ENCODE results near the gene RP9.

RP9 gene

GRCh38 chr7:33093266-33093665, 15.9 kb downstream of the RP9 start:
- TF ChIP-seq CTCF (IDR thresholded peaks at IDR 0.05; ENCODE audit: low read depth, low read length) = no peak
- H3K4me3 ChIP-seq (replicated peaks in 1 of 2; ENCODE audit: low read depth in 2 of 2, low read length in 2 of 2) = no peak overlapping the region
- no peak for DNase-seq (ENCODE audit: low read depth in 2 of 2)

DNA sequence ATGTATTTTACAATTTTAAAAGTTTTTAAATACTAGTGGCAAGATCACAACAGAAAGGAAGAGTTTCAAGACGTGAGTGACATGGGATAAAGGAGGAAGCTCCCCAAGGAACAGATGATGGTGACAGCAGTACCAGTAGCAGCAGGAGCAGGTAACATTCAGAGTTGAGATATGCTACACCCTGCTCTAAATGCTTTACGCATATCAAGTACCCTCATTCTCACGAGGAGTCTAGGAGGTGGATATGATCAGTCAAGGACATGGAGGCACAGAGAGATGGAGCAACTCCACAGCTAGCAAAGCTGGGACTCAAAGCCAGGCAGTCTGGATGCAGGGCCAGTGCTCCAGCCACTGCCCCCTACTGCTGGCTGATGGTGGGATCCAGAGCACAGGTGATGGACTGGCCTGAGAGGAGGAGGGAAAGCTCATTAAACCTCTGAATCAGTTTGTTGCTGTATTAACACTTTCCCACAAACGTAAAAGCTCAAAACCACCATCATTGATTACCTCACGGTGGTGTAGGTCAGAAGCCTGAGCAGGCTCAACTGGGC, 17.5 kb downstream of the RP9 start:
- DNase-seq (ENCODE audit: low read depth in 2 of 2) = no peak
- no peak for TF ChIP-seq CTCF (IDR thresholded peaks at IDR 0.05; ENCODE audit: low read depth, low read length)
- no peak overlapping the region for H3K4me3 ChIP-seq (replicated peaks in 1 of 2; ENCODE audit: low read depth in 2 of 2, low read length in 2 of 2)

DNA sequence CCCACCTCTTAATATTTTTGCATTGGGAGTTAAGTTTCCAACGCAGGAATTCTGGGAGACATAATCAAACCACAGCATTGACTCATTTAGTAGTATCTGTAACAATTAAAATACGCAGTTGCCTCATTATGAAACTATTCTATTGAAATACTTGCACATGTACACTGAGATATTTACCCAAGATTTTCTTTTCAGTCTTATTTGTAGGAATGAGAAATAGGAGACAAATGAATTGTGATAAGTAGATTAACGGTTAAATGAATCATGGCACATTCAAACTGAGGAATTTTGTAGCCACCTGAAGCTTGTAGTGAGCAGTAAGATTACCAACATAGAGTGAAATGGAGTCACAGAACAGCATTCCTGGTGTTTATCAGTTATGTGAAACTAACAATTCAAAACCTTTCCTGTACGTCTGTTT, 18.1 kb downstream of the RP9 start:
- no peak for TF ChIP-seq CTCF (IDR thresholded peaks at IDR 0.05; ENCODE audit: low read depth, low read length)
- no peak overlapping the region for H3K4me3 ChIP-seq (replicated peaks in 1 of 2; ENCODE audit: low read depth in 2 of 2, low read length in 2 of 2)
- DNase-seq (ENCODE audit: low read depth in 2 of 2) = peak; percentile 51 to 55

GRCh38 chr7:33089142-33089541, 20.1 kb downstream of the RP9 start:
- DNase-seq (ENCODE audit: low read depth in 2 of 2) = no peak
- TF ChIP-seq CTCF (IDR thresholded peaks at IDR 0.05; ENCODE audit: low read depth, low read length) = no peak

GRCh38 chr7:33087858-33088257, 21.3 kb downstream of the RP9 start:
- H3K4me3 ChIP-seq (replicated peaks in 1 of 2; ENCODE audit: low read depth in 2 of 2, low read length in 2 of 2) = no peak overlapping the region
- no peak for TF ChIP-seq CTCF (IDR thresholded peaks at IDR 0.05; ENCODE audit: low read depth, low read length)

More at GRCh38 chr7:33089142-33089541, 20.1 kb downstream of the RP9 start:
- H3K4me3 ChIP-seq (replicated peaks in 1 of 2; ENCODE audit: low read depth in 2 of 2, low read length in 2 of 2) = no peak overlapping the region

DNA sequence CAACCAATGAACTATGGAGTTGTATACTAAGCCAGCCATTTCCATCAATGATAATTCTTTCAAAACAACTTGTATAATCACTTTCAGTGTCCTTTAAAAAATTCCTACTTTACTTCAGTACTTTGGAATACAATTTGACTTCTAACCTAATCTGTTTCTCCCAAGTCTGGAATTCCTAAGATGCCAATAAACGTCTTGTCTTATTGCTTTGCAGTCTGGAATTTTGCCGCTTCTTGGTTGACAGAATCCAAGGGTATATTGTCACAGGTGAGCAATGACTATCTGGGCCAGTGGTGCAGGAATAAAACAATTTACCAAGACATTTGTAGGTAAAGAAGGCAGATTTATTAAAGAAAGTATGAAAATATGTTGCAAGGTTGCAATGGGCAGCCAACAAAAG, 21.8 kb downstream of the RP9 start:
- no peak overlapping the region for H3K4me3 ChIP-seq (replicated peaks in 1 of 2; ENCODE audit: low read depth in 2 of 2, low read length in 2 of 2)
- no peak for DNase-seq (ENCODE audit: low read depth in 2 of 2)
- TF ChIP-seq CTCF (IDR thresholded peaks at IDR 0.05; ENCODE audit: low read depth, low read length) = no peak

More at GRCh38 chr7:33087858-33088257, 21.3 kb downstream of the RP9 start:
- DNase-seq (ENCODE audit: low read depth in 2 of 2) = peak in 1 of 2 donors; percentile 82

Measured in cardiac fibroblast (primary cell).